ENCODE measurements around the gene RAD9A.

DNA sequence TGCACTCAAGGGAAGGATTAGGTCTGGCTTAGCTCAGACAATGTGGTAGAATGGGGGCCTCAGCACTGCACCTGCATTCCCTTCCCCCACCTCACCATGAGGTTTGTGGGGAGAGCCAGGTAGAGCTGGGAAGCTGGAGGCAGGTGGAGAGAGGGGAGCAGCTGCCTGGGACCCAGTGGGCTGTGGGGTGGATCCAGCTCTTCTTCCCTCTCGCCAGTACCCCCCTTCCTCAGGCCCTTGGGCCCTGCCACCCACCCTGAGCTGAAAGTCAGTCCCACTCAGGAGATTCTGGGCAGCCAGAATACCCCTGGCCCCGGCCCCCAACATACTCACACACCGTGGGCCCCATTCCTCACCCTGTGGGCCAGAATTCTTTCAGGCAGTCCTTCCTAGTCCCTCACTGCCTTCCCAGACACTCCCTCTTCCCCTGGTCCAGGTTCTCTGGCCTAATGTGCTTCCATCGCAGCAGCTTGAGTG, 35.4 kb upstream of the RAD9A start:
- TF ChIP-seq POLR2A (IDR thresholded peaks at IDR 0.05; ENCODE audit: extremely low read depth, insufficient read length) (no peak), CTCF (IDR thresholded peaks at IDR 0.05; ENCODE audit: low read depth, low read length) (no peak), MAX (IDR thresholded peaks at IDR 0.05; ENCODE audit: low read depth, low read length) (no peak), MYC (IDR thresholded peaks at IDR 0.05; ENCODE audit: low read depth, low read length) (no peak)

Measured in NB4 (cell line).